HTR-8/SVneo (cell line): ENCODE results near the gene ZDHHC3.

Source experiments
- DNase-seq: peaks from one replicate; pipeline ENCODE4 v3.0.0; 2011; ENCODE audit warnings: low spot score, mixed read lengths; ENCODE audit not compliant: insufficient read length
- FAIRE-seq: peaks from 2 replicates; lab custom pipeline; 2011; peaks lifted over from hg19 to GRCh38; lab: Jason Lieb, UNC

The ZDHHC3 gene

DNA sequence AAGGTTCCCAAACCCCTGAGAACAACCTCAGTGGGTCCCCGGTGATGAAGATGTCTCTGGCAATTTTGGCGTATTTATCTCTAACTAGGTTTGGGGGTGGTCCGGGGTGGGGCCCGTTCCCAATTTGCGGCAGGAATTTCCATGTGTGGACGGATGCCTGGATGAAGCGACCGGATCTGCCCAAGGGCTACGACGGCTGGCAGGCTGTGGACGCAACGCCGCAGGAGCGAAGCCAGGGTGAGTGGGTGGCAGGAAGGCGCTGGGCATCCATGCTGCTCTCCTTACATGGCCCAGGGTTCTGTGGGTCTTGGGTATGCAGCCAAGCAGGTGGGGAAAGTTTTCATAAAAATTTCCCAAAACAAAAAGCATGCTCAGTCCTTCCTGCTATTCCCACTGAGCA lies 72.2 kb downstream of the ZDHHC3 start:
- FAIRE-seq (no peak), DNase-seq (no peak)

DNA sequence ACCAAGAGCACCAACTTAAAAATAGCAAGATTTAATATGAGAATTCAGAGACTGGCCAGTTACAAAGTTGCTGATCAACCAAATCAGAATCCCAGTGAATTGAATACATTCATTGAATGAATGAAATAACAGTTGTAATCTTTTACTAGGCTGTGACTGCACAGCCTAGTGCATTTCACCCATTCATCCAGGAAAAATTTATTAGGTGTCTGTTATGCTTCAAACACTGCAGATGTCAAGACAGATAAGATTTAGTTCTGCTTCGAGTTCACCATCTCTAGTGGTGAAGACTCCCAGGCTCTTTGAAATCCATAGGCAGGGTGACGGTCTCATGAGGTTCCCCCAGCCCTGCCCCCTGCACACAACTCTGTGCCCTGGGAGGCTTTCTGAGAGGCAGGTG lies 72.7 kb downstream of the ZDHHC3 start:
- FAIRE-seq: no peak
- DNase-seq: no peak

- FAIRE-seq: no peak
- DNase-seq: no peak
Observed at GRCh38 chr3:44902628-44903027, 73.3 kb downstream of the ZDHHC3 start.

GRCh38 chr3:44899683-44900367 lies 76.1 kb downstream of the ZDHHC3 start:
- FAIRE-seq: no peak
- DNase-seq: no peak

- FAIRE-seq: no peak
- DNase-seq: no peak
Observed at GRCh38 chr3:44896440-44896839, 79.5 kb downstream of the ZDHHC3 start.

DNA sequence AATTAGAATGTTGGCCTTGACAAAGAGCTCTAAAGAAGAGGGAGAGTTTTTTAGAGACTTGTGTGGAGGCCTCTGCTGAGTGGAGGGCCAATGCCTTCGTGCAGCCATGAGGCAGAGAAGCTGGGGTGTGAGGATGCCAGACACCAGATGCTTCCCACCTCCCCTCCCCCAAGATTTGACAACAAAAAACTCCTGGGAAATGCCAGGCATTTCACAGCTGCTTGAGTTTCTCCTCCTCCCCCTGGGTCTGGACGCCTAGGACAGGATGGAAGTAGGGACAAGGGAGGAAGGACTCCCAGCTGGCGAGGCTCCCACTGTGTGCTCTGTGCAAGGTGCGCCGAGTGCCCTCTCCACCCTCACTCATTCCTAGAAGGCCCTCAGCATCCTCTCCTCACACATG lies 81.5 kb downstream of the ZDHHC3 start:
- DNase-seq: no peak
- FAIRE-seq: no peak

DNA sequence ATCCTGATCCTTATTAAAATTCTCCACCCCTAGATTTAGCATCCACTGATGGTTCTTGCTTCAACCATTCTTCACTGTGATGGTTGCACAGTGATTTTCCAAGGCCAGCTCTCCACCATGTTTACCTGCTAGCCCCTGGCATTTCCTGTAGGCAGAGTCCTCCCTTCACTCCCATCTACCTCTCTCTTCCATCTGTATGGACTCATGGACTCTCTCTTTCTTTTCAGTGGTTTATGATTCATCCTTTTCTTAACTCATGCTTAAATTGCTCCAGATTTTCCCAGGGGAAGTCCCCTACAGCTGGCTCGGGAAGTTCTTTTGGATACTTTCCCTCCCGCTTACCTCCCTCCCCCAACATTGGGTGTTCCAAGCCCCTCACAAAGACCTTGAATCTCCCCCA lies 82.9 kb downstream of the ZDHHC3 start:
- DNase-seq (peak; percentile 36), FAIRE-seq (no peak)

GRCh38 chr3:44892689-44893088 lies 83.3 kb downstream of the ZDHHC3 start:
- DNase-seq: peak; percentile 41

GRCh38 chr3:44890852-44891251 lies 85.1 kb downstream of the ZDHHC3 start:
- no peak for DNase-seq
- no peak for FAIRE-seq

More at GRCh38 chr3:44892689-44893088, 83.3 kb downstream of the ZDHHC3 start:
- FAIRE-seq: no peak

DNA sequence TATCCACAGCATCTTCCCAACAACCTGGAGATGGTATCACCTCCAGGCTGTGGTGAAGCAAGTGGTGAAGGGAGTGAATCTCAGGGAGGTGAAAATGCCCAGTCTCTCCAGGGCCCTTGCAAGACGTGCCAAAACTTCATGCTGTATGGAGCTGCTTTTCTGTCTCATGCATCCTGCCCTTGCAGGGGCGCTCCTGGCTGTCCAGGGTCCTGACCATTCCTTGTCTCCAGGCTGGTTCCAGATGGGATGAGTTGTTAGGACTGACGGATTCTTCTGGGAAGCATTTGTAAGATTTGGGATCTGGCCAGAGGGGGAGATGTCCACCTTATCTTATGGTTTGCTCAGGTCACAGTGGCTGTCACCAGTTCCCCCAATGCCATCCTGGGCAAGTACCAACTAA lies 85.7 kb downstream of the ZDHHC3 start:
- no peak for FAIRE-seq
- no peak for DNase-seq

DNA sequence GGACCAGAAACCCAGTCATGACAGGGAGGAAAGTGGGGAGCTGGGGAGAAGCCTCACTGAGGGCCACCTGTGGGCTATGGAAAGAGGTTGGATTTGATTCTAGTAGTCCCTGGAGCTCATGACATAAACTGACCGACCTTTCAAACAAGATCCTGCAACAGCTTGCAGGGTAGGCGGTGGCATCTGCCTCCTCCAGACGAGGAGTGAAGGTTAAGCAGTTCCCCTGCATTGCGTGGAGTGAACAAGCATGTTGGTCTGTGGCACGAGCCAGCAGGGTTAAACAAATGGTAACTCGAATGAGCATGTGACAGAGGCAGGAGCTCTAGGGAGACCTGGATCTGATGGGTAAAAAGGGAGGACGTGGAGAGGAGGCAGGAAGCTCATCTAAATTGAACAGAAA lies 88.9 kb downstream of the ZDHHC3 start:
- no peak for DNase-seq
- no peak for FAIRE-seq

GRCh38 chr3:44886561-44886960 lies 89.4 kb downstream of the ZDHHC3 start:
- no peak for DNase-seq
- no peak for FAIRE-seq

GRCh38 chr3:44885618-44886017 lies 90.4 kb downstream of the ZDHHC3 start:
- FAIRE-seq: peak; percentile 92

DNA sequence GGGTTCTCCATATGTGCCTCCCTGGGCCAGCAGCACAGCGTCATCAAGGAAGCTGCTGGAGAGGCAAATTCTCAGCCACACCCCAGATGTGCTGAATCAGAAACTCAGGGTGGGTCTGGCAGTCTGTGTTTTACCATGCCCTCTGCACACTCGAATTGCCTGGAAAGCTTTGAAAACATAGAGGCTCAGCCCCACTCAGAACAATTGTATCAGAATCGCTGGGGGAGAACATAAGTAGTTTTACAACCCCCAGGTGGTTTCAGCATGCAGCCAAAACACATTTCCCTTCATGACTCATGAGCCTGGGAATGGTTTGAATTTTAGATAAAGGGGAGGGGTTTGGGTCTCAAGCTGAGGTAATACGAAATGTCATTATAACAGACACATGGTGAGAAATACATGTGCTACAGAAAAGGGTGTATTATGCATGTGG lies 92.0 kb downstream of the ZDHHC3 start:
- peak; percentile 80 for FAIRE-seq
- DNase-seq: peak; percentile 63

More at GRCh38 chr3:44885618-44886017, 90.4 kb downstream of the ZDHHC3 start:
- peak; percentile 85 for DNase-seq

DNA sequence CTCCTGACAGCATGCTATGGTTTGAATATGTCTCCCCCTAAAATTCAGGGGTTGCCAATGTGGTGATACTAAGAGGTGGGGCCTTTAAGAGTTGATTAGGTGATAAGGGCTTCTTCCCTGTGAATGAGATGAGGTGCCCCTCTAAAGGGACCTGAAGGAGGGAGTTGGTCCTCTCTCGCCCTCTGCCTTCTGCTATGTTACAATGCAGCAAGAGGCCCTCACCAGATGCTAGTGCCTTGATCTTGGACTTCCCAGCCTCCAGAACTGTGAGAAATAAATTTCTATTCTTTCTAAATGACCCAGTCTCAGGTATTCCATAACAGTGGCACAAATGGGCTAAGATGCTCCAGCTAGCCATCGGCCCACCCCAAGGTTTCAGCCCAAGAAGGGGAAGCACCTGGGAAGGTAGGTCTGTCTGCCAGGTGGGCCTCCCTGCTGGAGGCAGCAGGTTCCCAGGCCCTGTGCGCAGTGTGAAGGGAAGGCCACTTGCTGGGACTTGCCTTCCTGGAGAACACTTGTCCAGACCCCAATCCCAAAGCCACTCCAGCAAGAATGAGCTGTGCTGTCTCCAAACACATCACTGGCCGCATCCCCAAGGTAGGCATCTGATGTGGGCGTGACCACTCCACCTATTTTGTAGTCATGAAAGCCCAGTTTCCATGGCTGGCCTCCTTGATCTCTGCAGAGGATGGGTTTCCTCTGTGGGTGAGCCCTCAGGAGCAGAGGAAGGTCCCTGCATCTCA lies 92.6 kb downstream of the ZDHHC3 start:
- DNase-seq (no peak), FAIRE-seq (no peak)

DNA sequence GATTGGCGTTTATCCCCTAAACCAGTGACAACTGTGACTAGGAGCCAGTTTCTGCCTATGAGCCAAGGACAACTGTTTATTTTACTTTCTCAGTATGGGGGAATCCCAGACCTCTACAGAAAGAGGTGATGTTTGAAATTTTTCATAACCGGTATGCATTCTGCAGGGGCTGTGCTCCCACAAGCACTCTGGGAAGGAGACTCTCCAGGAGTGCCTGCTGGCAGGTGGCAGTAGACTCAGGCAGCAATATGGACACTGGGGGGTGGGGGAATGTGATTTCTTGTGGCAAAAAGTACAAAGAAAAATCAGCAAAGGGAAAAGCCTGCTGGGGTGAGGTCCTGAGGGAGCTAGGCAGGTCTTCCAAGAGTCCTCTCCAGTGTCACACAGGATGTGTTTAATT lies 95.7 kb downstream of the ZDHHC3 start:
- no peak for FAIRE-seq
- no peak for DNase-seq

DNA sequence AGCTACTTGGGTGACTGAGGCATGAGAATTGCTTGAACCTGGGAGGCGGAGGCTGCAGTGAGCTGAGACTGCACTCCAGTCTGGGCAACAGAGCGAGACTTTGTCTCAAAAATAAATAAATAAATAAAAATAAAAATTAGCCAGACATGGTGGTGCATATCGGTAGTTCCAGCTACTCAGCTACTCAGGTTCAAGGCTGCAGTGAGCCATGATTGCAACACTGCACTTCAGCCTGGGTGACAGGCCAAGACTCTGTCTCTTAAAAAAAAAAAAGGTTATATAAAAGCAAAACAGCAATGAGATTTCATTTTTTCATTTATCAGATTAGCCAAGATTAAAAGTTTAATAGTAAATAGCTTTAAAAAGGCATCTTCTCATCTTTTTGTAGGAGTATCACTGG lies 98.6 kb downstream of the ZDHHC3 start:
- DNase-seq (no peak), FAIRE-seq (no peak)

- DNase-seq (no peak), FAIRE-seq (no peak)
Observed at GRCh38 chr3:44875596-44875995, 100.4 kb downstream of the ZDHHC3 start.
